Measurements from ENCODE around the gene SPATA19.

Gene SPATA19

GRCh38 chr11:133845413-133845812 lies at the start of gene SPATA19:
Gene SPATA19, minus strand, starts transcription at chr11:133845513. Its CDS starts 67 bp downstream, at chr11:133845446.
- intact Hi-C loops (cut with DNase I; ENCODE audit: low total_unique reads) = no loop called here
- Histone ChIP-seq H3K27ac (no peak within 1 kb of the TSS), H3K4me3 (no peak within 1 kb of the TSS), H3K4me1 (no peaks in the 10 kb centered on the region), H3K27me3 (peaks cover 0 to 4% of the 10 kb centered on the region in 2 donors), H3K36me3 (no peaks in the 10 kb centered on the region), H3K9me3 (peaks cover 0 to 6% (median 0%) of the 10 kb centered on the region in 3 donors)
- TF ChIP-seq CTCF (IDR thresholded peaks at IDR 0.05) = no peak
- no peak for DNase-seq

GRCh38 chr11:133895061-133895479 lies 49.8 kb upstream of the SPATA19 start:
- Histone ChIP-seq H3K27ac (no peak overlapping the region), H3K4me3 (no peak overlapping the region), H3K9me3 (no peaks in the 10 kb centered on the region), H3K4me1 (peaks cover 0 to 8% (median 0%) of the 10 kb centered on the region in 4 donors), H3K27me3 (no peaks in the 10 kb centered on the region), H3K36me3 (peaks cover 0 to 36% (median 15%) of the 10 kb centered on the region in 3 donors)
- intact Hi-C loops (cut with DNase I; ENCODE audit: low total_unique reads) = no loop called here
- no peak for TF ChIP-seq CTCF (IDR thresholded peaks at IDR 0.05)
- peak in 1 of 2 donors; percentile 31 for DNase-seq

- intact Hi-C loops (cut with DNase I; ENCODE audit: low total_unique reads) = no loop called here
Measured at GRCh38 chr11:133893381-133893780, 48.1 kb upstream of the SPATA19 start.

GRCh38 chr11:133892584-133893380 lies 47.5 kb upstream of the SPATA19 start:
- H3K27ac ChIP-seq = no peak overlapping the region
- peaks cover 0 to 8% (median 0%) of the 10 kb centered on the region in 4 donors for H3K4me1 ChIP-seq
- H3K9me3 ChIP-seq = no peaks in the 10 kb centered on the region
- no peak overlapping the region for H3K4me3 ChIP-seq
- H3K36me3 ChIP-seq = peaks cover 0 to 14% (median 11%) of the 10 kb centered on the region in 3 donors
- no peak for TF ChIP-seq CTCF (IDR thresholded peaks at IDR 0.05)
- peak in 1 of 2 donors; percentile 47 for DNase-seq
- H3K27me3 ChIP-seq = no peaks in the 10 kb centered on the region
- intact Hi-C loops (cut with DNase I; ENCODE audit: low total_unique reads) = no loop called here

More at GRCh38 chr11:133893381-133893780, 48.1 kb upstream of the SPATA19 start:
- no peak for TF ChIP-seq CTCF (IDR thresholded peaks at IDR 0.05)
- H3K27ac ChIP-seq = no peak overlapping the region
- DNase-seq = peak in 1 of 2 donors; percentile 32
- H3K4me1 ChIP-seq = peaks cover 0 to 8% (median 0%) of the 10 kb centered on the region in 4 donors
- H3K4me3 ChIP-seq = no peak overlapping the region
- no peaks in the 10 kb centered on the region for H3K9me3 ChIP-seq
- H3K27me3 ChIP-seq = no peaks in the 10 kb centered on the region
- peaks cover 0 to 20% (median 11%) of the 10 kb centered on the region in 3 donors for H3K36me3 ChIP-seq

GRCh38 chr11:133892126-133892525 lies 46.8 kb upstream of the SPATA19 start:
- intact Hi-C loops (cut with DNase I; ENCODE audit: low total_unique reads) = no loop called here
- DNase-seq = no peak
- H3K4me3 ChIP-seq = no peak overlapping the region
- no peaks in the 10 kb centered on the region for H3K27me3 ChIP-seq
- H3K4me1 ChIP-seq = peaks cover 0 to 8% (median 0%) of the 10 kb centered on the region in 4 donors
- no peaks in the 10 kb centered on the region for H3K9me3 ChIP-seq
- peaks cover 0 to 7% (median 5%) of the 10 kb centered on the region in 3 donors for H3K36me3 ChIP-seq
- H3K27ac ChIP-seq = no peak overlapping the region
- no peak for TF ChIP-seq CTCF (IDR thresholded peaks at IDR 0.05)

Measured in tibial artery (tissue), 4 donors.